K562 (cell line): ENCODE results near the gene TEPSIN. TPM values are rescaled to one million over a fixed set of nuclear protein-coding genes. Genes with fewer than 3 reads are reported as not detected.

Source experiments
- ARID2 ChIP-seq: fragments of 450-650 bp; IDR thresholded peaks from 2 replicates; pipeline ENCODE4 v1.6.1; 2017; ENCODE audit warnings: antibody characterized with exemption, mild to moderate bottlenecking
- ATF7 ChIP-seq: fragments of 450-650 bp; IDR thresholded peaks from 2 replicates; pipeline ENCODE4 v1.7.1; 2014; ENCODE audit warnings: mild to moderate bottlenecking, moderate library complexity
- CCNT2 ChIP-seq: IDR thresholded peaks from 2 replicates; pipeline ENCODE4 v1.6.1; 2011; ENCODE audit warnings: borderline replicate concordance, low read depth, mild to moderate bottlenecking, moderate library complexity, mixed read lengths, low read length; ENCODE audit not compliant: insufficient read length; ENCODE audit errors: extremely low read depth
- MCM5 ChIP-seq: fragments of 450-650 bp; IDR thresholded peaks from 2 replicates; pipeline ENCODE4 v1.6.1; 2016; ENCODE audit warnings: low read depth
- PHF21A ChIP-seq: fragments of 450-650 bp; IDR thresholded peaks from 2 replicates; pipeline ENCODE4 v1.6.1; 2017; ENCODE audit warnings: low read depth, borderline replicate concordance
- RBM25 ChIP-seq: fragments of 200-400 bp; formaldehyde crosslinking; IDR thresholded peaks from 2 replicates; pipeline ENCODE4 v1.6.1; 2018; ENCODE audit warnings: low read length, low read depth, moderate library complexity; ENCODE audit not compliant: severe bottlenecking
- SUPT5H ChIP-seq: fragments of 450-650 bp; IDR thresholded peaks from 2 replicates; pipeline ENCODE4 v1.6.1; 2016
- TAF15 ChIP-seq: fragments of 200-400 bp; formaldehyde crosslinking; IDR thresholded peaks from 2 replicates; pipeline ENCODE4 v1.6.1; 2017; ENCODE audit warnings: mild to moderate bottlenecking, low read depth, low read length, moderate library complexity
- XRCC4 ChIP-seq: IDR thresholded peaks from one replicate; pipeline ENCODE4 v1.6.1; 2011; ENCODE audit not compliant: insufficient read depth, insufficient read length; ENCODE audit errors: extremely low read depth
- polyA plus RNA-seq, 8 experiments: library from polyadenylated mRNA; depleted of rRNA in 4 of 8; stranded (reverse) in 5 of 8; unstranded in 3 of 8; fragments of >200 nt; fragmentation: Nextera tagmentation in 2 of 8; fragmentation: Illumina TruSeq in 1 of 8; extraction: Ambion mirVana in 2 of 8; extraction: Trizol in 1 of 8; gene quantifications; 2 replicates each; pipeline versions ENCODE4 v1.2.1 to v1.2.3, GENCODE V29; 2011 to 2014; ENCODE audit warnings: inconsistent platforms in 1 of 8, missing spikeins in 1 of 8
- total RNA-seq, 7 experiments: library from RNA; depleted of rRNA in 6 of 7; stranded (reverse); fragments of >200 nt in 6 of 7; fragmentation: Illumina TruSeq in 2 of 7; extraction: Trizol in 2 of 7; gene quantifications; 2 replicates each; pipeline versions ENCODE4 v1.2.1 to v1.2.3, GENCODE V29; 2011 to 2021; ENCODE audit warnings: low replicate concordance in 1 of 7
- TF ChIP-seq, protein P1 (sequence below): sonication (generic); formaldehyde crosslinking; IDR thresholded peaks from 2 replicates; pipeline ENCODE4 v1.8.0; 2022; ENCODE audit warnings: missing genetic modification reagents, mild to moderate bottlenecking, borderline replicate concordance
- TF ChIP-seq, protein P2 (sequence below): fragments of 250-450 bp; sonication (Bioruptor Pico); IDR thresholded peaks from 2 replicates; pipeline ENCODE4 v1.4.0; 2020; ENCODE audit warnings: borderline replicate concordance
- TF ChIP-seq, protein P3 (sequence below): sonication (generic); formaldehyde crosslinking; IDR thresholded peaks from 2 replicates; pipeline ENCODE4 v1.8.1; 2023; ENCODE audit warnings: mild to moderate bottlenecking, missing genetic modification reagents
- TF ChIP-seq, protein P4 (sequence below): sonication (generic); formaldehyde crosslinking; IDR thresholded peaks from 2 replicates; pipeline ENCODE4 v1.8.1; 2023; ENCODE audit warnings: mild to moderate bottlenecking, missing genetic modification reagents
- TF ChIP-seq, protein P5 (sequence below): fragments of 450-650 bp; formaldehyde crosslinking; conservative IDR thresholded peaks from 2 replicates; pipeline ENCODE4 v1.4.0; 2022; ENCODE audit warnings: mild to moderate bottlenecking, missing genetic modification characterization
- TF ChIP-seq, protein P6 (sequence below), 2 experiments: fragments of 250-450 bp in 1 of 2; fragments of 450-650 bp in 1 of 2; sonication (Bioruptor Pico) in 1 of 2; IDR thresholded peaks; 2 replicates each; pipeline versions ENCODE4 v1.6.1 to v1.8.0; 2016 to 2021; ENCODE audit warnings: mild to moderate bottlenecking in 2 of 2, moderate library complexity in 2 of 2, missing compliant biosample characterization in 1 of 2, missing genetic modification characterization in 1 of 2

Gene TEPSIN
- total and polyA plus RNA-seq, 9 of the 15 experiments (the other 6 are each of a cell fraction or from before 2014, with no cell fraction given) = 0.80 to 29.8 (median 5.3) TPM

DNA sequence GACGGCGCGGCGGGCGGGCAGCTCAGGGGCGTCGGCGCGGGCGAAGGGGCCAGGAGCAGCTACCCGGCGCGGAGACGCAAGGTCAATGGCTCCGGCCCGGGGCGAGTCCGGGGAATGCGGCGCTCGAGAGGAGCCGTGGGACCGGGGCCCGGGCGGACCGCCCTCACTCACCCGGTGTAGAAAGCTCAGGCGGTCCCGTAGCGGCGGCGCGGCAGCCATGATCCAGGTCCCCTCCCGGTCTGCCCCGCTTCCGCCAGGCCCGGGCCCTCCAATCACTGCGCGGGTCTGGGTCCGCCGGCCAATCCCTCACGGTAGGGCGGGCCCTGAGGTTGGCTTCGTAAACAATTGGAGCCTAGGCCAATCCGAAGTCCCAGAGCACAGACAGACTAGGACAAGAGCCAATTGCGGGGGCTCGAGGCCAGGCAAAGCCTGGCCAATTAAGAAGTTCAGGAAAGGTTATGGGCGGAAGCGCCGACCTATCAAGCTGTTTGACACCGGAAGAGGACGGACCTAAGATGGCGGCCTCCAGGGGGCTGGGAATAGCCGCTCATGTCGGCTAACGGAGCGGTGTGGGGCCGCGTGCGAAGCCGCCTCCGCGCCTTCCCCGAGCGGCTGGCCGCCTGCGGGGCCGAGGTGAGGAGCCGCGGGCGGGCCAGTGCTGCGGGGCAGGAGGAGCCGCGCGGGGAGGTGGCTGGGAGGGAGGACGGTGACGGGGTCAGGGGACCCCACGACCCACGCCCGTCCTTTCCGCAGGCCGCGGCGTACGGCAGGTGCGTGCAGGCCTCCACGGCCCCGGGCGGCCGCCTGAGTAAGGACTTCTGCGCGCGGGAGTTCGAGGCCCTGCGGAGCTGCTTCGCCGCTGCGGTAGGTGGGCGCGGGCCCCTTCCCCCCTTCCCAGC, at the start of gene TEPSIN, which contains the start of gene NDUFAF8 (continued):
- TF ChIP-seq, protein P1, sequence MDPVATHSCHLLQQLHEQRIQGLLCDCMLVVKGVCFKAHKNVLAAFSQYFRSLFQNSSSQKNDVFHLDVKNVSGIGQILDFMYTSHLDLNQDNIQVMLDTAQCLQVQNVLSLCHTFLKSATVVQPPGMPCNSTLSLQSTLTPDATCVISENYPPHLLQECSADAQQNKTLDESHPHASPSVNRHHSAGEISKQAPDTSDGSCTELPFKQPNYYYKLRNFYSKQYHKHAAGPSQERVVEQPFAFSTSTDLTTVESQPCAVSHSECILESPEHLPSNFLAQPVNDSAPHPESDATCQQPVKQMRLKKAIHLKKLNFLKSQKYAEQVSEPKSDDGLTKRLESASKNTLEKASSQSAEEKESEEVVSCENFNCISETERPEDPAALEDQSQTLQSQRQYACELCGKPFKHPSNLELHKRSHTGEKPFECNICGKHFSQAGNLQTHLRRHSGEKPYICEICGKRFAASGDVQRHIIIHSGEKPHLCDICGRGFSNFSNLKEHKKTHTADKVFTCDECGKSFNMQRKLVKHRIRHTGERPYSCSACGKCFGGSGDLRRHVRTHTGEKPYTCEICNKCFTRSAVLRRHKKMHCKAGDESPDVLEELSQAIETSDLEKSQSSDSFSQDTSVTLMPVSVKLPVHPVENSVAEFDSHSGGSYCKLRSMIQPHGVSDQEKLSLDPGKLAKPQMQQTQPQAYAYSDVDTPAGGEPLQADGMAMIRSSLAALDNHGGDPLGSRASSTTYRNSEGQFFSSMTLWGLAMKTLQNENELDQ (CRISPR knock-in tag) = no peak
- TF ChIP-seq TAF15 (no peak), MCM5 (no peak), PHF21A (no peak), ARID2 (no peak), ATF7 (peak; percentile 87), SUPT5H (peak; percentile 56), RBM25 (peak; percentile 99), CCNT2 (peak; percentile 48), XRCC4 (no peak)
- TF ChIP-seq, protein P2, sequence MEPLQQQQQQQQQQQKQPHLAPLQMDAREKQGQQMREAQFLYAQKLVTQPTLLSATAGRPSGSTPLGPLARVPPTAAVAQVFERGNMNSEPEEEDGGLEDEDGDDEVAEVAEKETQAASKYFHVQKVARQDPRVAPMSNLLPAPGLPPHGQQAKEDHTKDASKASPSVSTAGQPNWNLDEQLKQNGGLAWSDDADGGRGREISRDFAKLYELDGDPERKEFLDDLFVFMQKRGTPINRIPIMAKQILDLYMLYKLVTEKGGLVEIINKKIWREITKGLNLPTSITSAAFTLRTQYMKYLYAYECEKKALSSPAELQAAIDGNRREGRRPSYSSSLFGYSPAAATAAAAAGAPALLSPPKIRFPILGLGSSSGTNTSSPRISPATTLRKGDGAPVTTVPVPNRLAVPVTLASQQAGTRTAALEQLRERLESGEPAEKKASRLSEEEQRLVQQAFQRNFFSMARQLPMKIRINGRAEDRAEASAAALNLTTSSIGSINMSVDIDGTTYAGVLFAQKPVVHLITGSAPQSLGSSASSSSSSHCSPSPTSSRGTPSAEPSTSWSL (CRISPR knock-in tag) = no peak
- TF ChIP-seq, protein P3, sequence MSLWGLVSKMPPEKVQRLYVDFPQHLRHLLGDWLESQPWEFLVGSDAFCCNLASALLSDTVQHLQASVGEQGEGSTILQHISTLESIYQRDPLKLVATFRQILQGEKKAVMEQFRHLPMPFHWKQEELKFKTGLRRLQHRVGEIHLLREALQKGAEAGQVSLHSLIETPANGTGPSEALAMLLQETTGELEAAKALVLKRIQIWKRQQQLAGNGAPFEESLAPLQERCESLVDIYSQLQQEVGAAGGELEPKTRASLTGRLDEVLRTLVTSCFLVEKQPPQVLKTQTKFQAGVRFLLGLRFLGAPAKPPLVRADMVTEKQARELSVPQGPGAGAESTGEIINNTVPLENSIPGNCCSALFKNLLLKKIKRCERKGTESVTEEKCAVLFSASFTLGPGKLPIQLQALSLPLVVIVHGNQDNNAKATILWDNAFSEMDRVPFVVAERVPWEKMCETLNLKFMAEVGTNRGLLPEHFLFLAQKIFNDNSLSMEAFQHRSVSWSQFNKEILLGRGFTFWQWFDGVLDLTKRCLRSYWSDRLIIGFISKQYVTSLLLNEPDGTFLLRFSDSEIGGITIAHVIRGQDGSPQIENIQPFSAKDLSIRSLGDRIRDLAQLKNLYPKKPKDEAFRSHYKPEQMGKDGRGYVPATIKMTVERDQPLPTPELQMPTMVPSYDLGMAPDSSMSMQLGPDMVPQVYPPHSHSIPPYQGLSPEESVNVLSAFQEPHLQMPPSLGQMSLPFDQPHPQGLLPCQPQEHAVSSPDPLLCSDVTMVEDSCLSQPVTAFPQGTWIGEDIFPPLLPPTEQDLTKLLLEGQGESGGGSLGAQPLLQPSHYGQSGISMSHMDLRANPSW (CRISPR knock-in tag) = no peak; the same call in 1 of the 2 replicates
- TF ChIP-seq, protein P4, sequence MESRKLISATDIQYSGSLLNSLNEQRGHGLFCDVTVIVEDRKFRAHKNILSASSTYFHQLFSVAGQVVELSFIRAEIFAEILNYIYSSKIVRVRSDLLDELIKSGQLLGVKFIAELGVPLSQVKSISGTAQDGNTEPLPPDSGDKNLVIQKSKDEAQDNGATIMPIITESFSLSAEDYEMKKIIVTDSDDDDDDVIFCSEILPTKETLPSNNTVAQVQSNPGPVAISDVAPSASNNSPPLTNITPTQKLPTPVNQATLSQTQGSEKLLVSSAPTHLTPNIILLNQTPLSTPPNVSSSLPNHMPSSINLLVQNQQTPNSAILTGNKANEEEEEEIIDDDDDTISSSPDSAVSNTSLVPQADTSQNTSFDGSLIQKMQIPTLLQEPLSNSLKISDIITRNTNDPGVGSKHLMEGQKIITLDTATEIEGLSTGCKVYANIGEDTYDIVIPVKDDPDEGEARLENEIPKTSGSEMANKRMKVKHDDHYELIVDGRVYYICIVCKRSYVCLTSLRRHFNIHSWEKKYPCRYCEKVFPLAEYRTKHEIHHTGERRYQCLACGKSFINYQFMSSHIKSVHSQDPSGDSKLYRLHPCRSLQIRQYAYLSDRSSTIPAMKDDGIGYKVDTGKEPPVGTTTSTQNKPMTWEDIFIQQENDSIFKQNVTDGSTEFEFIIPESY (CRISPR knock-in tag) = no peak
- TF ChIP-seq, protein P5, sequence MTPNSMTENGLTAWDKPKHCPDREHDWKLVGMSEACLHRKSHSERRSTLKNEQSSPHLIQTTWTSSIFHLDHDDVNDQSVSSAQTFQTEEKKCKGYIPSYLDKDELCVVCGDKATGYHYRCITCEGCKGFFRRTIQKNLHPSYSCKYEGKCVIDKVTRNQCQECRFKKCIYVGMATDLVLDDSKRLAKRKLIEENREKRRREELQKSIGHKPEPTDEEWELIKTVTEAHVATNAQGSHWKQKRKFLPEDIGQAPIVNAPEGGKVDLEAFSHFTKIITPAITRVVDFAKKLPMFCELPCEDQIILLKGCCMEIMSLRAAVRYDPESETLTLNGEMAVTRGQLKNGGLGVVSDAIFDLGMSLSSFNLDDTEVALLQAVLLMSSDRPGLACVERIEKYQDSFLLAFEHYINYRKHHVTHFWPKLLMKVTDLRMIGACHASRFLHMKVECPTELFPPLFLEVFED (CRISPR knock-in tag) = no peak
- TF ChIP-seq, protein P6, sequence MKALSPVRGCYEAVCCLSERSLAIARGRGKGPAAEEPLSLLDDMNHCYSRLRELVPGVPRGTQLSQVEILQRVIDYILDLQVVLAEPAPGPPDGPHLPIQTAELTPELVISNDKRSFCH (CRISPR knock-in tag; IDR thresholded peaks at IDR 0.05) = no peak
- TF ChIP-seq, protein P6 (tag; IDR thresholded peaks at IDR 0.05) = no peak
